ENCODE measurements around the gene NLGN3.
A peak's percentile ranks its signal among the peaks of the same experiment; 100 is the strongest.
"Not testable (repeated sequence)": the region's sequence is repeated elsewhere in the genome, so short reads cannot be mapped to it uniquely, and the experiment has no call there.

NLGN3 gene

GRCh38 chrX:71177327-71177726 is 32.7 kb downstream of the NLGN3 start:
- no peak for TF ChIP-seq CTCF (IDR thresholded peaks at IDR 0.05; ENCODE audit: low read depth, low read length, missing control alignments)
- no peak overlapping the region for H3K4me3 ChIP-seq (replicated peaks; ENCODE audit: low read depth, low read length)
- no peak for DNase-seq (ENCODE audit: extremely low read depth, low read depth)

GRCh38 chrX:71178908-71179307 is 34.3 kb downstream of the NLGN3 start:
- no peak overlapping the region for H3K4me3 ChIP-seq (replicated peaks; ENCODE audit: low read depth, low read length)
- TF ChIP-seq CTCF (IDR thresholded peaks at IDR 0.05; ENCODE audit: low read depth, low read length, missing control alignments), result peak; percentile 55
- peak; percentile 22 for DNase-seq (ENCODE audit: extremely low read depth, low read depth)

GRCh38 chrX:71180579-71181265 is 36.1 kb downstream of the NLGN3 start:
- H3K4me3 ChIP-seq (replicated peaks; ENCODE audit: low read depth, low read length); DNase-seq (ENCODE audit: extremely low read depth, low read depth): not testable (repeated sequence)

- peak overlapping the region; percentile 38 for H3K4me3 ChIP-seq (replicated peaks; ENCODE audit: low read depth, low read length)
- peak; percentile 9 for DNase-seq (ENCODE audit: extremely low read depth, low read depth)
- no peak for TF ChIP-seq CTCF (IDR thresholded peaks at IDR 0.05; ENCODE audit: low read depth, low read length, missing control alignments)
Observed at GRCh38 chrX:71181558-71181909, 36.9 kb downstream of the NLGN3 start.

- DNase-seq (ENCODE audit: extremely low read depth, low read depth), result peak; percentile 93
- no peak for TF ChIP-seq CTCF (IDR thresholded peaks at IDR 0.05; ENCODE audit: low read depth, low read length, missing control alignments)
- H3K4me3 ChIP-seq (replicated peaks; ENCODE audit: low read depth, low read length), result peak overlapping the region; percentile 38
Observed at GRCh38 chrX:71181910-71182799, 37.5 kb downstream of the NLGN3 start.

- no peak for TF ChIP-seq CTCF (IDR thresholded peaks at IDR 0.05; ENCODE audit: low read depth, low read length, missing control alignments)
- no peak for DNase-seq (ENCODE audit: extremely low read depth, low read depth)
- H3K4me3 ChIP-seq (replicated peaks; ENCODE audit: low read depth, low read length), result no peak overlapping the region
Observed at GRCh38 chrX:71182871-71183270, 38.2 kb downstream of the NLGN3 start.

- no peak for DNase-seq (ENCODE audit: extremely low read depth, low read depth)
- no peak for TF ChIP-seq CTCF (IDR thresholded peaks at IDR 0.05; ENCODE audit: low read depth, low read length, missing control alignments)
- H3K4me3 ChIP-seq (replicated peaks; ENCODE audit: low read depth, low read length), result no peak overlapping the region
Observed at GRCh38 chrX:71183341-71183740, 38.7 kb downstream of the NLGN3 start.
